Testis (tissue), 3 donors: ENCODE results near the gene MRGPRD. TPM values are rescaled to one million over a fixed set of nuclear protein-coding genes. Genes with fewer than 3 reads are reported as not detected.

Experiments
- DNase-seq: peaks from one replicate; pipeline ENCODE4 v3.0.0-alpha.2; 2019
- H3K27ac ChIP-seq, 2 donors: fragments of 200-600 bp; sonication (generic); one replicate each; pipeline ENCODE4 v1.5.1; 2019
- H3K27me3 ChIP-seq: fragments of 200-600 bp; sonication (generic); one replicate; pipeline ENCODE4 v1.5.1; 2019
- H3K36me3 ChIP-seq: fragments of 200-600 bp; sonication (generic); one replicate; pipeline ENCODE4 v1.5.1; 2017; ENCODE audit warnings: low read depth; ENCODE audit errors: missing control alignments
- H3K4me1 ChIP-seq: fragments of 200-600 bp; sonication (generic); one replicate; pipeline ENCODE4 v1.5.1; 2019
- H3K4me3 ChIP-seq, 2 donors: fragments of 200-600 bp; sonication (generic); one replicate each; pipeline ENCODE4 v1.5.1; 2017 to 2019
- H3K9me3 ChIP-seq: fragments of 200-600 bp; sonication (generic); one replicate; pipeline ENCODE4 v1.5.1; 2017
- POLR2A ChIP-seq: fragments of 450-650 bp; IDR thresholded peaks from one replicate; pipeline ENCODE4 v1.6.1; 2017; ENCODE audit warnings: antibody characterized with exemption, mild to moderate bottlenecking, moderate library complexity
- WGBS, 2 donors: methylation state at CpG; one replicate each; pipeline ENCODE4 v1.1.5; 2018; 5-methylcytosine and 5-hydroxymethylcytosine counted together
- intact Hi-C: fragments of 100-400 bp; cut with DNase I; formaldehyde crosslinking; loops from one replicate; pipeline ENCODE4 v1.15.1; 2023; ENCODE audit warnings: low total_unique reads
- polyA plus RNA-seq: library from polyadenylated mRNA; stranded (reverse); fragments of 350-450 nt; fragmentation: Illumina TruSeq; extraction: RNeasy Lipid Tissue Mini Kit (QIAGEN cat#74804); gene quantifications from one replicate; pipeline ENCODE4 v1.2.3, GENCODE V29; 2014; ENCODE audit warnings: low read depth, low replicate concordance; ENCODE audit not compliant: insufficient read depth
- total RNA-seq, 2 donors: library from RNA; depleted of rRNA; stranded (reverse); fragments of >200 nt; gene quantifications; one replicate each; pipeline ENCODE4 v1.2.3, GENCODE V29; 2016
- TF ChIP-seq, protein P1 (sequence below), 3 experiments: fragments of 450-650 bp in 2 of 3; fragments of 200-600 bp in 1 of 3; sonication (generic) in 1 of 3; IDR thresholded peaks; one replicate each; pipeline ENCODE4 v1.5.1; 2016 to 2019; ENCODE audit warnings: antibody characterized with exemption in 3 of 3, mild to moderate bottlenecking in 2 of 3, moderate library complexity in 1 of 3

The MRGPRD gene
- total and polyA plus RNA-seq, 3 donors from 2014 or later, result not detected

DNA sequence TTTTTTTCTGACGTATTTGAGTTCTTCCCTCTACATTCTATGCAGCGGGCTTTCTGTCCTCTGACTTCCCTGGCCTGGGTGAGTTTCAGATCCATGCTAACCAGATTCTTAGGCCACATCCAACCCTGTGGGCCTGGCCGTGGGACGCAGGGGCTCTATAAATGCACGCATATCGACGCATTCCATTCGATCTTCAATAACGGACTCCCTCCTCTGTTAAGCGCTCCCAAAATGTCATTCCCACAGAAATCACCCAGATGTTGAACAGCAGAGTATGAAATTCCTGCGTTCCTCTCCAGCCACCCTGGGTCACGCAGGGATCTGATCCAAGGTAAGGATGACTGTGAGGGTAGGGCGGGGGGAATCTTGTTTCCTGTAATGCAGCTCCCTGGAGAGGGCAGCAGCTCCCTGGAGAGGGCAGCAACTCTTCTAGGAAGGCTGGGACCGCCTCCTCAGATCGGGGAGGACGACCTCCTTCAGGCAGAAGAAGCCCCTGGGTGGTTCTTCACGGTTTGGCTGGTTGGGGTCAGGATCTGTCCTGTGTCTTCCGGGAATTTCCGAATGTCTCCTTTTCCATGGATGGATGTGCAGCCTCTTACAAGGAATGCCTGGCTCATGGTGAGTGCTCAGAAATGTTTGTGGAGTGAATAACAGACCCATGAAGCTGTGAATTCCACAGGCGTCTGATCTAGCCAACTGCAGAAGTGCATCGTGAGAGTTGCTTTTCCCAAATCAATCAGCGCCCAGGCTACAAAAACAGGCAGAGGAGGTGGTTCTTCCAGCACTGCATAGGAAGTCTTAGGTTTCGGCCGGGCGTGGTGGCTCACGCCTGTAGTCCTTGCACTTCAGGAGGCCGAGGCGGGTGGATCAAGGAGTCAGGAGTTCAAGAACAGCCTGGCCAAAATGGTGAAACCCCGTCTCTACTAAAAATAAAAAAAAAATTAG, 12.2 kb downstream of the MRGPRD start:
- Histone ChIP-seq H3K9me3 (no peaks in the 10 kb centered on the region), H3K27me3 (no peaks in the 10 kb centered on the region), H3K27ac (no peak overlapping the region), H3K4me1 (peaks cover 6% of the 10 kb centered on the region), H3K36me3 (no peaks in the 10 kb centered on the region), H3K4me3 (no peak overlapping the region)
- no peak for DNase-seq
- TF ChIP-seq POLR2A, result no peak
- TF ChIP-seq, protein P1, sequence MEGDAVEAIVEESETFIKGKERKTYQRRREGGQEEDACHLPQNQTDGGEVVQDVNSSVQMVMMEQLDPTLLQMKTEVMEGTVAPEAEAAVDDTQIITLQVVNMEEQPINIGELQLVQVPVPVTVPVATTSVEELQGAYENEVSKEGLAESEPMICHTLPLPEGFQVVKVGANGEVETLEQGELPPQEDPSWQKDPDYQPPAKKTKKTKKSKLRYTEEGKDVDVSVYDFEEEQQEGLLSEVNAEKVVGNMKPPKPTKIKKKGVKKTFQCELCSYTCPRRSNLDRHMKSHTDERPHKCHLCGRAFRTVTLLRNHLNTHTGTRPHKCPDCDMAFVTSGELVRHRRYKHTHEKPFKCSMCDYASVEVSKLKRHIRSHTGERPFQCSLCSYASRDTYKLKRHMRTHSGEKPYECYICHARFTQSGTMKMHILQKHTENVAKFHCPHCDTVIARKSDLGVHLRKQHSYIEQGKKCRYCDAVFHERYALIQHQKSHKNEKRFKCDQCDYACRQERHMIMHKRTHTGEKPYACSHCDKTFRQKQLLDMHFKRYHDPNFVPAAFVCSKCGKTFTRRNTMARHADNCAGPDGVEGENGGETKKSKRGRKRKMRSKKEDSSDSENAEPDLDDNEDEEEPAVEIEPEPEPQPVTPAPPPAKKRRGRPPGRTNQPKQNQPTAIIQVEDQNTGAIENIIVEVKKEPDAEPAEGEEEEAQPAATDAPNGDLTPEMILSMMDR (IDR thresholded peaks at IDR 0.05), result no peak
- WGBS, 2 donors, result 84 to 85% methylated on average over 29 of the region's 29 CpGs
- intact Hi-C loops, result no loop called here

DNA sequence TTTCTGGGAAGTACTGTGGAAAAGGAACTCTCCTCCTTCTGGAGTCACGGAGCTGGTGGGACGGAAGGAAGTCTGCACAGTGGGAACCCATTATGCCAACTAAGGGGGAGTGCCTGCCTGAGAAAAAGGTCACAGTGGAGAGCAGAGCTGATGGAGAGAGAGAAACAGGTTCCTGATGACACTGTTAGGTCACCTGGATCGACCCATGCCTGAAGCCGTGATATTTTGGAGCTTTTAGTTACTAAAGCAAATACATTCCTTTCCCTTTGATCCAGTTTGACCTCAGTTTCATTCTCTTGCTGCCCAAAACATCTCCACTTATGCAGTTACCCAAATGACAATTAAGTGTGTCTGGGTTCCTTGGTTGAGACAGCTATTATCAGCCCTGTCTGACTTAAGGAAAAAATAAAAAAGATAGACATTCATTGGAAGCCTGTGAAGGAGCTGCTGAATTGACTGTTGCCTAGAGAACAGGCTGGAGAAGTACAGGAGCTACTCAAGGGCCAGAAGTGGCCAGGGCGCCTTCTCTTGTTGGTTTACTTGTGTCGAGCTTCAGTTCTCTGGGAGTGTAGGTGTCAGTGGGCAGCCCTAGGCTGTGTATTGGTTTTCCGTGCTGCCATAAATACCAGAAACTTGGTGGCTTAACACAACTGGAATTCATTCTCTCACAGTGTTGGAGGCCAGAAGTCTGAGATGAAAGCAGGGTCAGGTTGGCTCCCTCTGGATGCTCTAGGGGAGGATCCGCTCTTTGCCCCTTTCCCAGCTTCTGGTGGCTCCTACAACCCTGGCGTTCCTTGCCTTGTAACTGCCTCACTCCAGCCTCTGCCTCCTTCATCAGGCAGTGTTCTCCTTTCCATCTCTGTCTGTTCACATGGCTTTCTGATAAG, 13.6 kb downstream of the MRGPRD start:
- Histone ChIP-seq H3K27ac (no peak overlapping the region), H3K9me3 (no peaks in the 10 kb centered on the region), H3K4me3 (no peak overlapping the region), H3K36me3 (no peaks in the 10 kb centered on the region), H3K27me3 (no peaks in the 10 kb centered on the region), H3K4me1 (no peaks in the 10 kb centered on the region)
- intact Hi-C loops, result no loop called here
- no peak for DNase-seq
- TF ChIP-seq, protein P1 (IDR thresholded peaks at IDR 0.05), result no peak
- no peak for TF ChIP-seq POLR2A
- 94 to 95% methylated on average over 9 of the region's 9 CpGs for whole genome bisulfite sequencing, 2 donors

DNA sequence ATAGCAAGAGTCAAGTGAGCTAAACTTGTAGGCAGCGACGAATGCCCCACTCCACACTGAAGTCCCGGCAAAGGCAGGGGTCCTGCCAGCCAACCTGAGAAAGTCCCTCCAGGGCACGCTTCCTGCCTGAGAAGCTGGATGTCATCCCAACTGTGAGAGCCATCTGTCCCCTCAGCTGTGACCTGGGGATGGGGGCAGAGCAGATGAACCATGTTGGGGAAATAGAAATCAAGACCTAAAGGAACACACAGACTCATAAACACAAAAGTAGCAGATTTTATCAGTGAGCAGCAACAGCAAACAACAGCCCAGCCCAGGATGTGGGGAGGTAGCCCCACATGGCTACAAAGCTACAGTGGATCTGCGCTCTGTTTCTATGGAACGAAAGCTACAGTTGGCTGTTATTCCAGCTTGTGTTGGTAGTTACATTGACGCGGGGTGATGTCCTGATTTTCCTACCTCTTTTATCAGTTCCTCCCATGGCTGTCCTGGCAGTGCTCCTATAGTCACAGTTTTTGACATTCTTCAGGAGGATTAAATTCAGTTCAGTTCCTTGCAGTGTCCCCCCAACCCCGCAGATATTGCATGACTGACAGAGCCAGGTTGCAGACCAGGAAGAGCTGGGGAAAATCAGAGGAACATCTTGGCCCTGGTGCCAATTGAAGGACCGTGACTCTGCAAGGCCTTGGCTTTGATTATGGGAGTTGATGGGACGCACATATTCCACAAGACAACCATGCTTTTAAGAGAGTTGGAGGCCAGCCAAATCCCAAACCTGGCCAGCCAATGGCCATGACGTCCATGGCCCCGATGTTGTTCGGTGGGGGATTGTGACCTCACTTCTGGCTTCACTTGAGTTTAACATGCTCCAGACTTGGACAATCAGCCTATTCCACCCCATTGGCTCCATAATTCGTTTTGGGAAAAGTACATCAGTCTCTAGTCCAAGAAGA, 14.6 kb downstream of the MRGPRD start:
- intact Hi-C loops, result no loop called here
- TF ChIP-seq, protein P1 (IDR thresholded peaks at IDR 0.05), result no peak
- TF ChIP-seq POLR2A, result no peak
- no peaks in the 10 kb centered on the region for H3K27me3 ChIP-seq
- no peaks in the 10 kb centered on the region for H3K4me1 ChIP-seq
- WGBS, 2 donors, result 72 to 79% methylated on average over 15 of the region's 15 CpGs
- no peaks in the 10 kb centered on the region for H3K36me3 ChIP-seq
- no peak overlapping the region for H3K4me3 ChIP-seq
- H3K9me3 ChIP-seq, result no peaks in the 10 kb centered on the region
- no peak overlapping the region for H3K27ac ChIP-seq
- DNase-seq, result no peak

DNA sequence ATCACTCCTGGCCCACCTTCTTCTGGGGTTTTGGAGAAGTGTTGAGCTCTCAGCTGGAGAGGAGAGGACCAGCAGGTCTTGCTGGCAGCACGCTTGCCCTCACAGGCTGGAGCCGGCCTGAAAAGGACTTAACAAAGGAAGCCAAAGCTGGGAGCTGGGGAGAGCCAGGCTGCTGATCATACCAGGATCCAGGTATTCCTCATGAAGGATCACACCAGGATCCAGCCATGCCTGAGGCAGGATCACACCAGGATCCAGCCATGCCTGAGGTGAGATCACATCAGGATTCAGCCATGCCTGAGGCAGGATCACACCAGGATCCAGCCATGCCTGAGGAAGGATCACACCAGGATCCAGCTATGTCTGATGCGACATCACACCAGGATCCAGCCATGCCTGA, 17.0 kb downstream of the MRGPRD start:
- H3K36me3 ChIP-seq, result no peaks in the 10 kb centered on the region
- no peaks in the 10 kb centered on the region for H3K4me1 ChIP-seq
- H3K9me3 ChIP-seq, result no peaks in the 10 kb centered on the region
- no peak for DNase-seq
- WGBS, 2 donors, result 70 to 91% methylated on average over 3 of the region's 3 CpGs
- TF ChIP-seq, protein P1 (IDR thresholded peaks at IDR 0.05), result no peak
- TF ChIP-seq POLR2A, result no peak
- no peak overlapping the region for H3K4me3 ChIP-seq
- intact Hi-C loops, result no loop called here
- H3K27ac ChIP-seq, result no peak overlapping the region
- H3K27me3 ChIP-seq, result no peaks in the 10 kb centered on the region
